ENCODE data around the gene GNGT2. TPM values are rescaled to one million over a fixed set of nuclear protein-coding genes. Genes with fewer than 3 reads are reported as not detected.

GNGT2 gene
- total RNA-seq, 1 donor from 2014 or later, result 2.2 TPM

DNA sequence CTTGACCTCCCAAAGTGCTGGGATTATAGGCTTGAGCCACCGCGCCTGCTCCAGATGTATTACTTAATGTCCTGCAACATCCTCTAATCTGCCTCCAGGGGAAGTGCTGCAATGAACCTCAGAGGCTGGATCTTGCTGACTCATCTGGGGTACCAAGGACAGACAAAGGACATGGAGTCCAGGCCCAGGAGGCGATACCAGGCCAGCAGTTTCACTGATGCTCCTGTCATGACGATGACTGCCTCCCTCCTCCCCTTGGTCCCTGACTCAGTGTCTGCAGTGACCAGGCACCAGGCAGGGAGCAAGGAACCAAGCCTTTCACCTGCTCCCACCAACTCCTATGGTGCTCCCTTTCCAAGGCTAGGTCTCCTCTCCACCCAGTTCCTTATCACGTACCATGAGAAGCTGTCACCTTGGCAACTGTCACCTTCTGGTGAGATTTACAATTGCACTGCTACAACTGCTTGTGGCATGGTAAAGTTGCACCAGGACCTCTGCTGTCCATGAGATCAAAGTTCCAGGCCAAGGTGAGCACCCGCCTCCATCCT is 41.8 kb upstream of the GNGT2 start:
- DNase-seq, result no peak

DNA sequence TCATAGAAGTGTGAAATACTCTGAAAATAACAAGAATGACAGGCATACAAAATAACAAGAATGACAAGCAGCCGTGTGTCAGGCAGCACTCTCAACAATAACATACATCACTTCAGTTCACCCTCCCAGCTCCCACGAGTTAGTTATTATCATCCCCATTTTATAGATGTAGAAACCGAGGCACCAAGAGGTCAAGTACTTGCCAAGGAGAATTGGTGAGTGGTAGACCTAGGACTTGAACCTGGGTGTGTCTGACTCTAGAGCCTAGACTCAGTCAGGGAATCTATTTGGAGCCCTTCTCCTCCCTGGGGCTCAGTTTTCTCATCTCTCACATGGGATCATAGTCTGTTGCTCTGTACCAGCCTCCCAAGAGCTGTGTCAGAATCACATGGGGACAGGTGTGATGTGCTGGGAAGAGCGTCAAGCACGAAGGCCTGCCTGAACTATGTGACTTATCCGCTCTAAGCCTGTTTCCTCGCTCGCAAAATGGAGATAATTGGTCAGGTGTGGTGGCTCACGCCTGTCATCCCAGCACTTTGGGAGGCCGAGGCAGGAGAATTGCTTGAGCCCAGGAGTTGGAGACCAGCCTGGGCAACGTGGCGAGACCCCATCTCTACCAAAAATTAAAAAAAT is 39.6 kb upstream of the GNGT2 start:
- TF ChIP-seq, protein P1, sequence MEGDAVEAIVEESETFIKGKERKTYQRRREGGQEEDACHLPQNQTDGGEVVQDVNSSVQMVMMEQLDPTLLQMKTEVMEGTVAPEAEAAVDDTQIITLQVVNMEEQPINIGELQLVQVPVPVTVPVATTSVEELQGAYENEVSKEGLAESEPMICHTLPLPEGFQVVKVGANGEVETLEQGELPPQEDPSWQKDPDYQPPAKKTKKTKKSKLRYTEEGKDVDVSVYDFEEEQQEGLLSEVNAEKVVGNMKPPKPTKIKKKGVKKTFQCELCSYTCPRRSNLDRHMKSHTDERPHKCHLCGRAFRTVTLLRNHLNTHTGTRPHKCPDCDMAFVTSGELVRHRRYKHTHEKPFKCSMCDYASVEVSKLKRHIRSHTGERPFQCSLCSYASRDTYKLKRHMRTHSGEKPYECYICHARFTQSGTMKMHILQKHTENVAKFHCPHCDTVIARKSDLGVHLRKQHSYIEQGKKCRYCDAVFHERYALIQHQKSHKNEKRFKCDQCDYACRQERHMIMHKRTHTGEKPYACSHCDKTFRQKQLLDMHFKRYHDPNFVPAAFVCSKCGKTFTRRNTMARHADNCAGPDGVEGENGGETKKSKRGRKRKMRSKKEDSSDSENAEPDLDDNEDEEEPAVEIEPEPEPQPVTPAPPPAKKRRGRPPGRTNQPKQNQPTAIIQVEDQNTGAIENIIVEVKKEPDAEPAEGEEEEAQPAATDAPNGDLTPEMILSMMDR (IDR thresholded peaks at IDR 0.05; ENCODE audit: borderline replicate concordance), result no peak

More for the DNA sequence above, 41.8 kb upstream of the GNGT2 start:
- intact Hi-C loops (cut with micrococcal nuclease), result no loop called here
- Histone ChIP-seq H3K27ac (replicated peaks) (no peak overlapping the region), H3K4me3 (no peak overlapping the region), H3K27me3 (ENCODE audit: low read depth) (no peaks in the 10 kb centered on the region), H3K4me1 (peaks cover 11% of the 10 kb centered on the region), H3K36me3 (no peaks in the 10 kb centered on the region), H3K9me3 (replicated peaks) (no peaks in the 10 kb centered on the region)
- TF ChIP-seq, protein P1 (IDR thresholded peaks at IDR 0.05; ENCODE audit: borderline replicate concordance), result no peak

DNA sequence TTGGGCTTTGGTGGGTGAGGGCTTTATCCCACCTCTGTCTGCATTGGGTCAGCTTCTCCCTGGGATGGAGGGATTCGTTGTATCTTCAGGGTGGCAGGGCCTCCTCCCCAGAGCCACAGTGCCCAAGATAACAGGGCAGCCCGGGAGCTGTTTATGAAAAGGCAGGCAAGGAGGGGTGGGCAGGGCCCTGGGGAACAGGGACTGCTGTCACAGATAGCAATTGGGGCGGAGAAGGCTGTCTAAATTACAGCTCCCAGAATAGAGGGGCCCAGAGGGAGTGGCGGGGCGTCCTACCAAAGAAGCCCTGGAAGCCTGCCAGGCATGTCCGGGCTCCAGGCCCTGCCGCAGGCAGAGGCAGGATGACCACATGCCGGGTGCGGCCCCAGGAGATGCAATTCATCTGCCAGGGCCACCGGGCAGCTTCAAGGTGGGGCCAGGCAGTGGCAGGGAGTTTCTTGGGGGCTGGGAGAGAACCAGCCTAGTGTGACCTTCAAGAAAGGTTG is 39.0 kb upstream of the GNGT2 start:
- H3K27me3 ChIP-seq (ENCODE audit: low read depth), result no peaks in the 10 kb centered on the region
- H3K36me3 ChIP-seq, result no peaks in the 10 kb centered on the region
- DNase-seq, result peak; percentile 60
- peaks cover 11% of the 10 kb centered on the region for H3K4me1 ChIP-seq
- H3K4me3 ChIP-seq, result no peak overlapping the region
- H3K27ac ChIP-seq (replicated peaks), result no peak overlapping the region
- intact Hi-C loops (cut with micrococcal nuclease), result no loop called here
- no peaks in the 10 kb centered on the region for H3K9me3 ChIP-seq (replicated peaks)
- TF ChIP-seq, protein P1 (IDR thresholded peaks at IDR 0.05; ENCODE audit: borderline replicate concordance), result no peak

More for the DNA sequence above, 39.6 kb upstream of the GNGT2 start:
- H3K9me3 ChIP-seq (replicated peaks), result no peaks in the 10 kb centered on the region
- H3K27ac ChIP-seq (replicated peaks), result no peak overlapping the region
- H3K36me3 ChIP-seq, result no peaks in the 10 kb centered on the region
- no peak for DNase-seq
- no peaks in the 10 kb centered on the region for H3K27me3 ChIP-seq (ENCODE audit: low read depth)
- intact Hi-C loops (cut with micrococcal nuclease), result no loop called here
- H3K4me3 ChIP-seq, result no peak overlapping the region
- peaks cover 11% of the 10 kb centered on the region for H3K4me1 ChIP-seq

DNA sequence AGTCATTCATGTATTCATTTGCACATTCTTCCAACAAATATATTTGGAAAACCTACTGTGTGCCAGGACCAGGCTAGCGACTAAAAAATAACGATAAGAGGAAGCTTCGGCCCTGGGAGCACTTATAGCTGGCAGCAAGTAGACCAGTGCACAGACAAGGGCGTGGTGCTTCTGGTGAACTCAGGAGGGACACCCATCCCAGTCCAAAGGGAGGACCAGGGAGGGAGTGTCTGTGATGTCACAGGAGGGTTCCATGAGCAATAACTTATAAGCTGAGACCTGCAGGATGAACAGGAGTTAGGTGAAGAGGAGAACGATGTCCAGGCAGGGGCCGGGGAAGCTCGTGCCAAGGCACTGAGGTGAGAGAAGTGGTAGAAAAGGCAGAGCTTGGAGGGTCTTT is 37.6 kb upstream of the GNGT2 start:
- TF ChIP-seq, protein P1 (IDR thresholded peaks at IDR 0.05; ENCODE audit: borderline replicate concordance), result no peak
- H3K9me3 ChIP-seq (replicated peaks), result no peaks in the 10 kb centered on the region
- no peaks in the 10 kb centered on the region for H3K27me3 ChIP-seq (ENCODE audit: low read depth)
- intact Hi-C loops (cut with micrococcal nuclease), result no loop called here
- DNase-seq, result no peak
- H3K36me3 ChIP-seq, result no peaks in the 10 kb centered on the region
- H3K27ac ChIP-seq (replicated peaks), result no peak overlapping the region
- H3K4me3 ChIP-seq, result no peak overlapping the region
- peaks cover 11% of the 10 kb centered on the region for H3K4me1 ChIP-seq

DNA sequence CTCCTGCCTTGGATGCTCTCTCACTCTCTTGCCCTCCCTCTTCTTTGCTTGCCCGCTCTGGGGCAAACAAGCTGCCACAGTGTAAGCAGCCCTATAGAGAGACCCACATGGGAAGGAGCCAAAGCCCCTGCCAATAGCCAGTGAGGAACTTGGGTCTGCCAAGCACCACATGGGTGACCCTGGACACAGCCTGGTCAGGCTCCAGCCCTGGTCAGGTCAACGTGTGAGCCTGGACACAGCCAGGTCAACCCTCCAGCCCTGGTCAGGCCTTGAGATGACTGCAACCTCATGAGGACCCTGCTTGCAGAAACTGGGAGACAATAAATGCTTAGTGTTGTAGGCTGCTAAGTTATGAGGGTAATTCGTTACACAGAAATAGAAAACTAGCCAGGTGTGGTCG is 34.5 kb upstream of the GNGT2 start:
- no peak for DNase-seq
- Histone ChIP-seq H3K4me1 (peaks cover 11% of the 10 kb centered on the region), H3K27me3 (ENCODE audit: low read depth) (peaks cover 4% of the 10 kb centered on the region), H3K4me3 (no peak overlapping the region), H3K9me3 (replicated peaks) (no peaks in the 10 kb centered on the region), H3K36me3 (no peaks in the 10 kb centered on the region), H3K27ac (replicated peaks) (no peak overlapping the region)
- TF ChIP-seq, protein P1 (IDR thresholded peaks at IDR 0.05; ENCODE audit: borderline replicate concordance), result no peak
- intact Hi-C loops (cut with micrococcal nuclease), result no loop called here
